SIG-M5 (cell line): ENCODE results near the gene OXA1L.
A peak's percentile ranks its signal among the peaks of the same experiment; 100 is the strongest.
"Not testable (repeated sequence)": the region's sequence is repeated elsewhere in the genome, so short reads cannot be mapped to it uniquely, and the experiment has no call there.

Experiments used
- DNase-seq: peaks from one replicate; lab custom pipeline; 2025; lab: John Stamatoyannopoulos, UW

Gene OXA1L

DNA sequence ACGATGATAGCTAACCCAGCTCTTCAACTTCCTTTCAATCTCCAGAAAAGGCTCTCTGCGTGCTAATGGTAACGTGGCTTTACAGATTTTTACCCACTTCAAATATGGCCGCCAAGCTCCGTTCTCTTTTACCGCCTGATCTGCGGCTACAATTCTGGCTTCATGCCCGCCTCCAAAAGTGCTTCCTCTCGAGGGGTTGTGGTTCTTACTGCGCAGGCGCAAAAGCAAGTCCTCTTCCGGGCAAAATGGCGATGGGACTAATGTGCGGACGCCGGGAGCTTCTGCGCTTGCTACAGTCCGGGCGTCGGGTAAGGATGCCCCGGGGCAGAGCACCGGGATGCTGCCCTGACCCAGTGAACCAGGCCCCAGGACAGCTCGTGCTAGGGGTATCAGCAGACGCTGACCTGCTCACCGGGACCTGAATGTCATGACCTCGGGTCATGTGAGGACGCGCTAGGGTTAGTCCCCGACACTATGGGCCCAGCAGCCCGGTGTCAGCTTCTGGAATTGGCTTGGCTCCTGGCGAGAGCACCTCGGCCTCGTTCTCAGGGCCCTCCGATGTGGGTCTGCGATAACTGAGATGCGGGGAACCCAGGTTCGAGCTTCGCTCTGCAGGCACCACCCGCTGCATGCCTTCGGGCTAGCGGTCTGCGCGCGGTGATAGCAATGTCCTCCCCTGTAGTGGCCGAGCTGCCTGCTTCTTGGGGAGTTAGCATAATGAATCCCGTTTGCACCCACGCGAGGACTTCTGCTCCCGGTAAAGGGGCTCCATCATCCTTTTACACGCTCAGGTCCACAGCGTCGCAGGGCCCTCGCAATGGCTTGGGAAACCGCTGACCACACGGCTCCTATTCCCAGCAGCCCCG is at the start of gene OXA1L:
Gene OXA1L (plus strand): TSS at position 232 of the 866 bp plus-strand sequence. CDS start 14 bp downstream, at position 246.
- peak; percentile 78 for DNase-seq

- no peak for DNase-seq
Measured at GRCh38 chr14:22718091-22718490, 48.4 kb upstream of the OXA1L start.

DNA sequence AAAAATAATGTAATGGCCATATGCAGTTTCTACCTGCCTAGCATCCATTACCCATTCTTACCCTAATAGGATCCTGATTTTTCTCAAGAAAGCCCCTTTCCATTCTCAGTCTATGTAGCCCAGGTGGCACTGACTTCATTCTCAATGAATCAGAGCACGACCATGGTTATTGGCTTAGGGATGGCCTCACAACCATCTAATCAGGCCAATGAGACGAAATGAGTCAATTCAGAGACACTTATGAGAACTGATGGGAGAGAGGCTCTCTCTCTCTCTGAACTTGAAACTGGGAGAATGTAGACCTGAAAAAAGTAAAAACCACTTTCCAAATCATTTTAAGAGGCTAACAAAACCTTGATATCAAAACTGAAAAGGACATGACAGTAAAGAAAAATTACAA is 45.3 kb upstream of the OXA1L start:
- DNase-seq = no peak

DNA sequence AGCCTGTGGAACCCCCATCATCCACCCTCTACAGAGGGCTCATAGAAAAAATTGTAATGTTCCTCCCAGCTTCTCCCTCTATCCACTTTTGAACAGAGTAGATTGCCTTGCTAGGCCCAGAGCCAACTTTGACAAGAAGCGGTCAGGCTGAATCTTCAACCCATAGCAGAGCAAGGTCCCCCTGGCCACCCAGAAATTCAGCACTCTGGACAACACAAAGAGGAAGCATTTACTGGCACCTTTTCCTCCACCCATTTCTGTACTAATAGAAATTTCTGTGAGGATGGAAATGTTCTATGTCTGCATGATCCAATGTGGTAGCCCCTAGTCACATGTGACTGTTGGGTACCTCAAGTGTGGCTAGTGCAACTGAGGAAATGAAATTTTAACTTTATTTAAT is 42.7 kb upstream of the OXA1L start:
- DNase-seq = no peak

DNA sequence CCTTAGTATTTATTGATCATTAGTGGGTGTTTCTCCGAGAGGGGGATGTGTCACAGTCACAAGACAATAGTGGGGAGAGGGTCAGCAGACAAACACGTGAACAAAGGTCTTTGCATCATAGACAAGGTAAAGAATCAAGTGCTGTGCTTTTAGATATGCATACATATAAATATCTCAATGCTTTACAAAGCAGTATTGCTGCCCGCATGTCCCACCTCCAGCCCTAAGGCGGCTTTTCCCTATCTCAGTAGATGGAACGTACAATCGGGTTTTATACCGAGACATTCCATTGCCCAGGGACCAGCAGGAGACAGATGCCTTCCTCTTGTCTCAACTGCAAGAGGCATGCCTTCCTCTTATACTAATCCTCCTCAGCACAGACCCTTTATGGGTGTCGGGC is 41.6 kb upstream of the OXA1L start:
- not testable (repeated sequence) for DNase-seq

GRCh38 chr14:22725374-22725773 is 41.1 kb upstream of the OXA1L start:
- DNase-seq = not testable (repeated sequence)

DNA sequence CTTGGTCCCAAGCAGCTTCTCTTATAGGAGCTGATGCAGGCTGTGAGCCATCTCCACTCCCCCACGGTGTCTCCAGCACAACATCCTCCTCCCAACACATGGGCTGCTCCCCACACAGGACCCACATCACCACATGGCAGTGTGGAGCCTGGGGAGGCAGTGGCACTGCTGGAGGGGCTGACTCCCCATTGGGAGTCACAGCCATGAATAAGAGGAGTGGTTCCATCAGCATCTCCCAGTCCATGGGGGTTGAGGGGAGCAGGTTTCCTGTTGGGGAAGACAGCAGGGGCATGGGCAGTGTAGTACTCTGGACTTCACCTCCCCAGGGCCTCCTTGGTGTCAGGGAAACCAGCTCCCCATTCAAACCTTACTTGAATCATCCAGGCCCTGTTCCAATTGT is 40.5 kb upstream of the OXA1L start:
- DNase-seq = no peak

GRCh38 chr14:22732062-22732461 is 34.4 kb upstream of the OXA1L start:
- DNase-seq = not testable (repeated sequence)

- DNase-seq = no peak
Measured at GRCh38 chr14:22733829-22734228, 32.7 kb upstream of the OXA1L start.

GRCh38 chr14:22735096-22735495 is 31.4 kb upstream of the OXA1L start:
- DNase-seq = no peak

DNA sequence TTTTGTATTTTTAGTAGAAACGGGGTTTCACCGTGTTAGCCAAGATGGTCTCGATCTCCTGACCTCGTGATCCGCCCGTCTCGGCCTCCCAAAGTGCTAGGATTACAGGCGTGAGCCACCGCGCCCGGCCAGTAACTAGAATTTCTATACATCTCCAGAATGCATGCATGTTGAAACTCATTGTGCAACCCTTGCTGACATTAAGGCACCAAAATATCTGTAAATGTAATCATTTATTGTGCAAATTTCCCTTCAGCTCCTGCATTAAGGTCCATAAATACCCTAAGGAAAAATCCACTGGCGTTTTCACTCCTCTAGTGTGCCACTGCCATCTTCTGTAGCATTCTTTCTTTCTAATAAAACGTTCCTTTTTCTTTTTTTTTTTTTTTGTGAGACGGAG is 30.1 kb upstream of the OXA1L start:
- not testable (repeated sequence) for DNase-seq

DNA sequence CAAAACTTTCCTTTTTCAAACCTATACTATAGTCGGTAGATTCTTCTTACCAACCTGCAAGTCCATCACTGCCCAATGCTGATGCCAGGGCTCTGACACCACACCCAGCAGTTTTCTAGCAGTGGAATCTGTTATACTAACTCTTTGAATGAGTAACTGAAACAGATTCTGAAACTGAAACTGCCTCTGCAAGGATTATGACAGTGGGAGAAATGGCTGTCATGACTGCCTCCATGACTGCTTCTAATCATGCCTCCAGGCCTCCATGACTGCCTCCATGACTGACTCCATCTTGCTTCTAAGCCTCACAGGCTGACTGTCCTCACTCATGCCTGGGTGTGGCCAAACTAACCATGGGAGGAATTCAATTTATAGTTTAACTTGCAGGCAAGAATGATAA is 29.4 kb upstream of the OXA1L start:
- DNase-seq = no peak

DNA sequence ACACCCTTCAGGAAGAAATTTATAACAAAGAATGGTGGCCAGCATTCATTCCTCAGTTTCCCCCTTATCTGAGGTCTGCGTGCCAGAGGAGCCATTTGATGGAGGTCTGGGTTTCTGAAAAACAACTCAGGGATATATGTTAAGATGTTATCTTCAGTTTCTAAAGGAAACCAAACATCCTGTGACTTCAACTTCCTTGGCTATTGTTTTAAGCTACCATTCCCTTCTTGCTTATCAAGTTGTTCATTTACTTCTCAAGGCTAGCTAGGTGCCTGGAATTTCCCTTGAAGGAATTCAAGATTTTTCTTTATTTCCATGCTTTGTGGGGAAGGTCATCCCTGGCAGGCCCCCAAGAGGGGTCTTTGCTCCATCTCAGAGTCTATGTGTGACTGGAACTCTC is 27.1 kb upstream of the OXA1L start:
- DNase-seq = no peak

- DNase-seq = no peak
Measured at GRCh38 chr14:22740020-22740419, 26.5 kb upstream of the OXA1L start.

GRCh38 chr14:22747769-22748168 is 18.7 kb upstream of the OXA1L start:
- no peak for DNase-seq

DNA sequence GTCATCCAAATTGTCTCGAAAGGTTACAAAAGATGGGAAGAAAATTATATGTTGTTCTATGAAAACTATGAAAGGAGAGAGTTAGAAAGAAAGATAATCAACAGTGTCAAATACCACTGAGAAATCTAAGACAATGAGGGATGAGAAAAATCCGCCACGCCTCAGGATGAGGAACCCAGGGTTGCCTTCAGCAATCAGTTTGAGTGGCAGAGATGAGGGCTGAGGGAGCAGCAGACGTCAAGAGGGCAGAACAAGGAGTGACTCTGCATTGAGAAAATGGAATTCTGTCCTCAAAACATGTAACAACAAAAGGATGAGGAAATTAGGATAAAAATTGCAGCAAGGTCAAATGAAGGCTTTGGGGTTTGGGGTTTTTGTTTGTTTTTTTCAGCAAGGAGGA is 18.3 kb upstream of the OXA1L start:
- no peak for DNase-seq

- peak; percentile 14 for DNase-seq
Measured at GRCh38 chr14:22748631-22749068, 17.8 kb upstream of the OXA1L start.

DNA sequence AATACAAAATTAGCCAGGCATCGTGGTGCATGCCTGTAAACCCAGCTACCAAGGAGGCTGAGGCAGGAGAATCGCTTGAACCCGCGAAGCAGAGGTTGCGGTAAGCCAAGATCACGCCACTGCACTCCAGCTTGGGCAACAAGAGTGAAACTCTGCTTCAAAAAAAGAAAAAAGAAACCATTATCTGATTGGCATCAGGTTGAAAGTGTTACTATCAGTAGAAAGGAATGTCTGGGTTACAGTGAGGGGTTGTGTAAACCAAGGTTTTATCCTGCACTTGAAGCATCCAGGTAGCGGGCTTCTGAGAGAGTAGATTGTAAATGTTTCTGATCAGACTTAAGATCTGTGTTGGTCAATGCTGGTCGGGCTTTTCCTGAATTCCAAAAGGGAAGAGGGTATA is 14.1 kb upstream of the OXA1L start:
- no peak for DNase-seq

GRCh38 chr14:22753586-22753985 is 12.9 kb upstream of the OXA1L start:
- no peak for DNase-seq

DNA sequence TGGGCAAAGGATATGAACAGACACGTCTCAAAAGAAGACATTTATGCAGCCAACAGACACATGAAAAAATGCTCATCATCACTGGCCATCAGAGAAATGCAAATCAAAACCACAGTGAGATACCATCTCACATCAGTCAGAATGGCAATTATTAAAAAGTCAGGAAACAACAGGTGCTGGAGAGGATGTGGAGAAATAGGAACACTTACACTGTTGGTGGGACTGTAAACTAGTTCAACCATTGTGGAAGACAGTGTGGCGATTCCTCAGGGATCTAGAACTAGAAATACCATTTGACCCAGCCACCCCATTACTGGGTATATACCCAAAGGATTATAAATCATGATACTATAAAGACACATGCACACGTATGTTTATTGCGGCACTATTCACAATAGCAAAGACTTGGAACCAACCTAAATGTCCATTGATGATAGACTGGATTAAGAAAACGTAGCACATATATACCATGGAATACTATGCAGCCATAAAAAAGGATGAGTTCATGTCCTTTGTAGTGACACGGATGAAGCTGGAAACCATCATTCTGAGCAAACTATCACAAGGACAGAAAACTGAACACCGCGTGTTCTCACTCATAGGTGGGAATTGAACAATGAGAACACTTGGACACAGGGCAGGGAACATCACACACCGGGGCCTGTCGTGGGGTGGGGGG is 8.4 kb upstream of the OXA1L start:
- DNase-seq = not testable (repeated sequence)

DNA sequence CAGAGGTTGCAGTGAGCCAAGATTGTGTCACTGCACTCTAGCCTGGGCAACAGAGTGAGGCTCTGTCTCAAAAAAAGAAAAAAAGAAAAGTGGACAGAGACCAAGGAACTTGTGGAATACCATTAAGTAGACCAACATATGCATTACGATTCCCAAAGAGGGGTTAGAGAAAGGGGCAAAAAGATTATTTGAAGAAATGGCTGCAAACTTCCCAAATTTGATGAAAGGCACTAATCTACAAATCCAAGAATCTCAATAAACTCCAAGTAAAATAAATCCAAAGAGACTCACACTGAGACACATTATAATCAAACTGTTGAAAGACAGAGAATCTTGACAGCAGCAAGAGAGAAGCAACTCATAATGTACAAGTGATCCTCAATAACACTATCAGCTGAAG is 4.8 kb upstream of the OXA1L start:
- DNase-seq = no peak

GRCh38 chr14:22764382-22764781 is 2.1 kb upstream of the OXA1L start:
- DNase-seq = no peak

- DNase-seq = no peak
Measured at GRCh38 chr14:22767323-22767589, 768 bp downstream of the OXA1L start.

- no peak for DNase-seq
Measured at GRCh38 chr14:22768947-22769346, 2.5 kb downstream of the OXA1L start.
